Fibroblast of skin of abdomen (primary cell): ENCODE results near the gene CCDC121.
"Not testable (repeated sequence)": the region's sequence is repeated elsewhere in the genome, so short reads cannot be mapped to it uniquely, and the experiment has no call there.

Experiments used
- DNase-seq: peaks from one replicate; pipeline ENCODE4 v3.0.0-alpha.2; 2013

The CCDC121 gene

GRCh38 chr2:27636766-27637165 lies 8.0 kb upstream of the CCDC121 start:
- DNase-seq = peak; percentile 10

GRCh38 chr2:27634291-27634690 lies 5.5 kb upstream of the CCDC121 start:
- no peak for DNase-seq

- DNase-seq = not testable (repeated sequence)
Measured at GRCh38 chr2:27630257-27630656, 1.4 kb upstream of the CCDC121 start.

- DNase-seq = peak; percentile 90
Measured at GRCh38 chr2:27627963-27628766, 647 bp downstream of the CCDC121 start.

GRCh38 chr2:27626921-27627320 lies 1.9 kb downstream of the CCDC121 start:
- not testable (repeated sequence) for DNase-seq

GRCh38 chr2:27626323-27626722 lies 2.5 kb downstream of the CCDC121 start:
- not testable (repeated sequence) for DNase-seq

- DNase-seq = no peak
Measured at GRCh38 chr2:27624943-27625342, 3.9 kb downstream of the CCDC121 start.

- peak; percentile 97 for DNase-seq
Measured at GRCh38 chr2:27622921-27623384, 5.9 kb downstream of the CCDC121 start.

- DNase-seq = no peak
Measured at GRCh38 chr2:27621524-27621923, 7.3 kb downstream of the CCDC121 start.

GRCh38 chr2:27615316-27615715 lies 13.5 kb downstream of the CCDC121 start:
- no peak for DNase-seq

GRCh38 chr2:27613985-27614384 lies 14.8 kb downstream of the CCDC121 start:
- no peak for DNase-seq

GRCh38 chr2:27606611-27607010 lies 22.2 kb downstream of the CCDC121 start:
- peak; percentile 10 for DNase-seq

- no peak for DNase-seq
Measured at GRCh38 chr2:27596627-27597026, 32.2 kb downstream of the CCDC121 start.

- DNase-seq = not testable (repeated sequence)
Measured at GRCh38 chr2:27595412-27595811, 33.4 kb downstream of the CCDC121 start.

- not testable (repeated sequence) for DNase-seq
Measured at GRCh38 chr2:27594020-27594703, 34.6 kb downstream of the CCDC121 start.

- no peak for DNase-seq
Measured at GRCh38 chr2:27593240-27593639, 35.6 kb downstream of the CCDC121 start.

GRCh38 chr2:27591745-27592144 lies 37.1 kb downstream of the CCDC121 start:
- no peak for DNase-seq

- DNase-seq = no peak
Measured at GRCh38 chr2:27588308-27588707, 40.5 kb downstream of the CCDC121 start.

- no peak for DNase-seq
Measured at GRCh38 chr2:27587025-27587424, 41.8 kb downstream of the CCDC121 start.

- no peak for DNase-seq
Measured at GRCh38 chr2:27584597-27584996, 44.2 kb downstream of the CCDC121 start.

GRCh38 chr2:27583390-27583915 lies 45.4 kb downstream of the CCDC121 start:
- DNase-seq = no peak

GRCh38 chr2:27582695-27583389 lies 46.0 kb downstream of the CCDC121 start, which contains the start of gene ZNF512:
TSS of gene ZNF512 (plus strand) at chr2:27583042. CDS start at chr2:27583113, 71 bp downstream.
- peak; percentile 95 for DNase-seq
